Amniotic epithelial cell (primary cell): ENCODE measurements around the gene TLCD5.

ENCODE experiments used
- DNase-seq: peaks from one replicate; pipeline ENCODE4 v3.0.0-alpha.2; 2010; ENCODE audit warnings: low read depth

The TLCD5 gene

DNA sequence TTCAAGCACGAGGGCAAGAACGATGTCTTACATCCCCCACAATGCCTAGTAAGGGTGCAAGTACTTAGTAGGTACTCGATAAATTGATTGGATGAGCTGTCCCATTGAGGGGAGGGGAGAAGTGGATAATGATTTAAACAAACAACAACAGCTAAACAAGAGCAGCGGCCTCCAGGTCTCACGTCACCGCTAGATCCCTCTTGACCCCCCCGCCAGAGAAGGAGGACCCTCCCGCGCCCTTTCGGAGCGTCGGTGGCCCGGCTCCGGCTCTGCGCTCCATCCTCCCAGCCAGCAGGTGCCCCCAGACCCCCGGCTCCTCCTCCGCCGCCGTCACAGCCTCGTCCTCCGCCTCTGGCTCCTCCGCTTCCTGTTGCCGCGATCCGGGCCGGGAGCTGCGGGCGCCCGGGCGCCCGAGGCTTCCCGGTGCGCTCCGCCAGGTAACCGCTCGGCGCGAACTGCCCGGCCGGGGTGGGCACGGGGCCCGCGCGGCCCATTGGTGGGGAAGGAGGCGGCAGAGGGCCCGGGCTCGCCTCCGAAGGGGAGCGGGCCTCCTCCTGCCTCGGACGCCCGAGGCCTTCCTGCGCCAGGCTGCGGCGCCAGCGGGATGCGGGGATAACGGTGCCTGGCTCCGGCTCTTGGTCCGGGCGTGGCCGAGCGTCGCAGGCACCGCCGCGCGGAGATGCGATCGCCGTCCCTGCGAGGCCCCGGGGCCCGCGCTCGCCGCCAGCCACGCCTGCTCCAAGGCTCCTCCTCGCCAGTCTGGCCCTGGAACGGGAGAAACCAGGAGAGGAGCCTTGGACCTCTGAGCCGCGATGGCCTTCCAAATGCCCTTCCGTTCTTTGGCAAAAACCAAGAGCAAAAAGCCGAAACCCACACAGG, at the start of gene TLCD5:
TSS of gene TLCD5 (plus strand) at position 368 of the 879 bp plus-strand sequence. CDS start 2,143 bp downstream, outside the sequence.
- DNase-seq: peak; percentile 69

DNA sequence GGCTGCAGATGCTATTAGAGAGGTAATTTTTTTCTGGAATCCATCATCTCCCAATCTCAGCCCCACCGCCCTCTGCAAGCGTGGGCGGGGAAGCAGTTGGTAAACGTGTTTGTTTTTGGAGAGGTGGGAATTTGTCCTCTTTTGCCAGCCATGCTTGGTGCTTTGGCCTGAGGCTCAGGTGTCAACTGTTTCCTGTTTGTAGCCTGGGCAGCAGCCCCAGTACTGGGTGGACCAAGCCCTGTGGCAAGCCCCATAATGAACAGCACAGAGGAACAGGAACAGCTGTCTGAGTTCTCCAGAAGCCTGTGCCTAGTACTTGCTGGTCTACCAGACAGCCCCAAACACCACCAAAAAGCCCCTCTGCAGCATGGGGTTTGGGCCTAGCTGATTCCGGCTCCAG, 45.6 kb upstream of the TLCD5 start:
- DNase-seq: no peak

DNA sequence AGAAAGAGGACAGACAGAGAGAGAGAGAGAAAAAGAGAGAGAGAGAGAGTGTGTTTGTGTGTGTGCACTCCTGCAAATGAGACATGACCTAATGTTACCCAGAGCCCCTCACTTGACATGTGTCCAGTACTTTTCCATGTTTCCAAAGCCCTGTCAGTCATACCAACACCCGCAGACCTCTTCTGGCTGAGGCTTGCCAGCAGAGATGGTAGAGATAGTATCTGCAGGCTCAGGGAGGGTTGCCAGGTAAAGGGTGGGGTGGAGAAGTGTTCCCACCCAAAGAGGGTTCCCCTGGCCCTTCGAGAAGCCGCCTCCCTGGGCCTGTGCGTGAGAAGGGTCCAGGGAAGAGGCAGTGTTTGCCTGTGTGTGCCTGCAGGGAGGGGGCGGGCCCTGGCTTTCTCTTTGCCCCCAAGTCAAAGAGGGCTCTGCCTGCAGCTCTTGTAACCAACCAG, 44.5 kb upstream of the TLCD5 start:
- peak; percentile 12 for DNase-seq

DNA sequence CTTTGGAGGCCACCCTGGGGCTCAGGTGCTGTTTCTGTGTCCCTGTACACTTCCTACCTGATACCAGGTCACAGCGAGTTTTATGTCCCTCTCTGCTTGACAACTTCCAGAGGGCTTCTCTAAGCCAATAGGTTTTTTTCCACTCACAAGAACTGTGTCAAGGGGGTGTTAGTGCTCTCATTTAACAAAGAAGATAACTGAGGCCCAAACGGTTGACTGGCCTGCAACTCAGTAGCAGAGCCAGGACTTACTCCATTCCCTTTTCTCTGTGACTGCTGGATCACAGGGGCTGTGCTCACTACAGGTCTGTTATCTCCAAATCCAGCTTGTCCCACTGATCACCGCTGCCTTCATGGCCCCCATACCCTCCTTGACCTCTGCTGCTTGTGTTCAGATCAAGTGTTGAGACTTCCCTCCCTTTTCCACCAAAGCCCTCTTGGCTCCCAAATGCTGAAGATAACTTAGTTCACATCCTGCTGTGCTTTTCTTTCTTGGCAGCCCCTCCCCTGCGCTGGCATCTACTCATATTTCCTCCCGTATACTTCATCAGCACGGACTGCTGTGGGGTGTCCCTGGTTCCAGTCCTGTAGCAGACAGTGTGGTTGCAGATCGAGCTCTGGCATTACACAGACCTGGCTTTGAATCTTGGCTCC, 43.8 kb upstream of the TLCD5 start:
- no peak for DNase-seq

DNA sequence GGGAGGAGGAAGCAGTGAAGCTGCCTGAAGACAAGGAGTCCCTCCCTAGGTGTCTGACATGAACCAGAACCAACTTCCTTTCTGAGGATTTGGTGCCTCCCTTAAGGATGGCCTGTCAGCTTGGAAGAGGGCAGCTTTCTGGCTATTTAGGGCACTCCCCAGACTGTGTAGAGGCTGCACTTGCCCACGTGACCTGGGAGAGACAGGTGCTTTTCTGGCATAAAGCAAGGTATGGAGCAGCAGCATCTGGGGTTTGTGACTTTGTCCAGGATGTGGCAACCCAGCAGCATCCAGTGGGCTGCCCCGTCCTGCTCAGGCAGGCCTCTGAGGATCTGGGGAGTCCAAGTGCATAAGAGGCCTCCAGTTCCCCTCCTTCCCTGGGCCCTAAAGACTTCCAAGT, 42.0 kb upstream of the TLCD5 start:
- no peak for DNase-seq

DNA sequence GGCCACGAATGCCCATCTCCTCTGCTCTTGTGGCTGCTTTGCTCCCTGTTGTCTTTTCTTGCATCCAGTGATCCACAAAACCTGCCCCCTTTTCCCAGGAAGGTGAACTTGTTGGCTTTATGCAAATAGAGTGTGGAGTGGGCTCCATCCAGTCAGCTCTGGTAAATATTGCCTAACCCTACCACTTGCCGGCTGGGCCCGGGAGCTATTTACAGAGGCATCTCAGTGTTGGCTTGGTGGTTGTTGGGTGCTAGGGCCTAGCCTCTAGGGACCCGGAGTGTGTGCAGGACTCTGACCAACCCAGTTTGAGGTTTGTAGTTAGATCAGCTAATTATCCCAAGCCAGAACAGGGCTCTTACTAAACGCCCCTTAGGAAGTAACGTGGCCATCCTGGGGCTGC, 40.8 kb upstream of the TLCD5 start:
- no peak for DNase-seq

DNA sequence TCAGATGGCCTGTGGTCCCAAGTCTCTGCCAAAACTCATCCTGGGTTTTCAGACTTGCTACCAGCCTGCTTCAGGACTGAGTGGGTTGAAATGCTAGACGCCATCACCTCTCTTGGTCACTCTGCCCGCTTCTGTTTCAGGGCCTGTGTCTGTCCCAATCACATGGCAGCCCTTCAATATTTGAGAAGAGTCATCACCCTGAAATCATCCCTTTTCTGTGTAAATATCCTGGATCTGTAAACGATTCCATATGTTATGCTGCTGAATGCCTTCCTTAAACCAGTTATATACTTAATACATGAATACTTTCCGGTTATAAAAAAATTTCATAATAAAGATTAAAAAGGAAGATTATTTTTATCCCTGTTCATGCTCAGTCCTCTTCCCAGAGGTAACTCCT, 39.8 kb upstream of the TLCD5 start:
- DNase-seq: no peak

DNA sequence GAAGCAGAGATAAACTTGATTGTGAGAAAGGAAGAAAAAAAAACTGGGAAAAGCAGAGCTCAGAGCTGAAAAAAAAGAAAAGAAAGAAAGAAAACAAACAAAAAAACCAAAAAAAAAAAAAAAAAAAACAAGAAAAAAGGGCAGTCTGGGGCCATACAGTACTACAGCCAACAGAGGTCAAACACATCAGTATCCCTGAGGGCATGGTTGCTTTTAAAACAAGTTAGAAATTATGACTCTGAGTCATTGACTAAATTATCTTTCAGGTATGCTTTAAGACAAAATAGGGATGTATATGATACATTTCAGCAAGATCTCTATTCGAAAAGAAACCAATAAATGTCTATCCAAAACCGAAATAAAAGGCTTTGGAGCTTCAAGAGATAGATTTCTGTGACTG, 37.1 kb upstream of the TLCD5 start:
- DNase-seq: no peak

DNA sequence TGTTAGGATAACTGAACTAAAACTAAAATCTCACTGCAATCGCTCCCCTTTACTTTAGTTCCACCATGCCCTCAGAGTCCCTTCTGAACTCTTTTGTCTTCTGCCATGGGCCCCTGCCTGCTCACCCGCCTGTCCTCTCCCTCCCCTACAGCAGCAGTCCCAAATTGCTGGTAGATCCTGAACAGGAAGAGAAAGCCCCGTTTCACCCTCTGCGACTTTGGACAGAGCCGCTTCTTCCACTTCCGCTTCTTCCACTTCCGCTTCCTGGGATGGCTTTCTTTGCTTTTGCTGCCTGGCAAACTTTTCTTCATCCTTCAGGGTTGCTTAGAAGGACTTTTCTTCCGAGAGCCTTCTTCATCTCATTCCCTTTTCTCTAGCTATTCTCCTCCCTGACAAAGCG, 35.7 kb upstream of the TLCD5 start:
- DNase-seq: no peak

DNA sequence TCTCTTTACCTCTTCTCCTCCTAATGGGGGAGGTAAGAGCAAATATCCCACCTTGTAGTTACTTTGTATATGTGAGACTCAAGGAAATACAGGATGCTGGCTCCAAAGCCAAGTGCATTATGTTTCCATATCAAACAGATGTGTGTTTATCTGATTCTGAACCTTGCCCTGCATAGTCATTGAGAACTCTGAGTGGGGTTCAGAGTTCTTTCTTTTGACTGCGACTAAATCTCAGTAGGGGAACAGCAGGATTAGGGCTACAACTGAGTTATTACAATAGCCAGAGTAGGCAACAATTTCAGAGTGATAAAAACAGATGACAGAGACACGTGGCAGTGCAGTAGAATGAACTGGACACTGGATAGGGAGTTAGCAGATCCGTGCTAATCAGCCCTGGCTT, 34.1 kb upstream of the TLCD5 start:
- DNase-seq: no peak

DNA sequence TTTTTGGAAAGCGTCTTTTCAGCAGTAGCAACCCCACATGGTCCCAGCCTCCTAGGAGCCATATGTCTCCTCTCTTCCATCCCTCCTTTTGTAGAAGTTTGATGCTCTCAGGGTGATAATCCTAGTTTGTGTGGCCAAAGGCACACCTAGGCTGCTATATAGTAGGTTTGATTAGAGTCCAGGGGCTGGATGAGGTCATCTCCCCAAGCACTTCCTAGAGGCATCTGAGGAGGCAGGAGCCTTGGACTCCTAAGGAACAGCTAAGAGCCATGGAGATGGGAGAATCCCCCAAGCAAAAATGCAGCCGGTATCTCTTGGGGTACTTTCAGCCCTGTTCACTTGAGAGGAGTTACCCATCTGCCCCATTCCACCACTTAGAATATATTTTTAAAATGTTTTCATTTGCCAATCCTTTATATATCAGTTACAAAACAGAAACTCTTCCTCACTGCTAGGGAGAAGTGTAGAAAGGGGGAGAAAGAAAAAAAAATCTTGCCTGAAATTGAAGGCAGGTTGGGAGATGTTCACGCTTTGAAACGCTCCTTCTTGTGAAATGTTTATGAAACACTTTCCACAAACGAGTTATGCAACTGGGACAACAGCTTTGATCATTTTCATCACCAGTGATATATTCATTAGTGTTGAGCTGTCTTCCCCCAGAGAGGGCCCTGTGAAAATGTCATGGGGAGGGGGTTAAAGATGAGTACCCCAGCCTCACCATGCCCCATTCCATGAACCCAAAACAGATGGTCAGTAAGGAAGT, 31.9 kb upstream of the TLCD5 start:
- peak; percentile 30 for DNase-seq

DNA sequence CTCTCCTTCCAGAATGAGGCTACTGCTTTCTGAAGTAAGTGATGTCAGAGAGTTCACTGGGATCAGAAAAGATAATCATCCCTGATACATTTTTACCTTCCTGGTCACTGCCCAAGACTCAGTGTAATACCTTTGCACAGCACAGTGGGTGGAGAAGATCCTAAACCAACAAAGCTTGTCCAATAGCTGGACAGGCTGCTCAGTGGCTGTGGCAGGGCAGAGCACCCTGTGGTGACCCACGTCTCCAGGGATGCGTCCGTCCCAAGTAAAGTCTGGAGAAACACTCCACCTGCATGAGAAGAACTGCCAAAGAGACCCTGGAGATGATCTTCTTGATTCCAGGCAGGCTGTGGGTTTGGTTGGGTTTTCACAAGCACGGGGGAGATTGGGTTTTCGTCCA, 31.0 kb upstream of the TLCD5 start:
- no peak for DNase-seq

DNA sequence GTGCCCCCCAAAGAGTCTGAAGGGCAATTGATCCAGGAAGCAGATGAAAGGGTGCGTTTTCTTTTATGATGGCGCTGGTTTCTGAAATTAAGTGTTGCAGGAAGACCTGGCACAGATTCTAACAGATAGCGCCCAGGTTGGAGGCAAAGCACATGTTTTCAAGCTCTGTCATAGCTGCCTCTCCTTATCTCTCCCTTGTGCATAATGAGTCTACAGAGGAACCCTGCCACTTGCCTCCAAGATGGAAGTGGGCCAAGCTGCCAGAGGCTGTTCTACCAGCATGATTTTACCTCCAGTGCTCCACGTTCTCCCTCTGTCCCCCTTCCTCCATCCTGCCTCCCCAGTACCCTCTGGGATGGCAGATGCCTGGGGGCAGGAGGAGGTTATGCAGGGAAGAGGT, 30.0 kb upstream of the TLCD5 start:
- peak; percentile 77 for DNase-seq

DNA sequence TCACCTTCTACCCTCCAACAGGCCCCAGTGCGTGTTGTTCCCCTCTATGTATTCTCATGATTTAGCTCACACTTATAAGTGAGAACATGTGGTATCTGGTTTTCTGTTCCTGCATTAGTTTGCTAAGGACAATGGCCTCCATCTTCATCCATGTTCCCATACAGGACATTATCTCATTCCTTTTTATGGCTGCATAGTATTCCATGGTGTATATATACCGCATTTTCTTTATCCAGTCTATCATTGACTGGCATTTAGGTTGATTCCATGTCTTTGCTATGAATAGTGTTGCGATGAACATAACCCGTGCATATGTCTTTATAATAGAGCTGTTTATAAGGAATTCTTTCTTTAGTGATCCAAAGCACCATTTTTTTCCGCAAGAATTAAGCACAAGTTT, 28.5 kb upstream of the TLCD5 start:
- no peak for DNase-seq

DNA sequence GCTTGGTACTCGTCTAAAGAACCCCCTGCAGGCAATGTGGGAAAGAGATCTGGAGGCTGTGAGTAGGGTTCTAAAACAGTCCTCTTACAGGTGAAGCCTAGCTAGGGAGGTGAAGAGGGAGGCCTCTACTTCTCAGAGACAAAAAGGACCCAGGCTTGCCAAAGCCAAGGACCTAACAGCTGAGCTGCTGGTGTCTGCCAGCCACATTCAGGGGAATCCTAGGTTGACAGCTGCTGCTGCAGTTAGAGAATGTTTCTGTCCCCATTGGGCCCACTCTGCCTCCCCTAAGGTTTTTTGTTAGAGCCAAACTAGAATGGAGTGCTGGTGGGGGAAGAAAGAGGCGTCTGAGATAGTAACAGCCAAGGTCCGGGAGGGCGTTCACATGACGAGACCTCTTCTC, 26.6 kb upstream of the TLCD5 start:
- no peak for DNase-seq

DNA sequence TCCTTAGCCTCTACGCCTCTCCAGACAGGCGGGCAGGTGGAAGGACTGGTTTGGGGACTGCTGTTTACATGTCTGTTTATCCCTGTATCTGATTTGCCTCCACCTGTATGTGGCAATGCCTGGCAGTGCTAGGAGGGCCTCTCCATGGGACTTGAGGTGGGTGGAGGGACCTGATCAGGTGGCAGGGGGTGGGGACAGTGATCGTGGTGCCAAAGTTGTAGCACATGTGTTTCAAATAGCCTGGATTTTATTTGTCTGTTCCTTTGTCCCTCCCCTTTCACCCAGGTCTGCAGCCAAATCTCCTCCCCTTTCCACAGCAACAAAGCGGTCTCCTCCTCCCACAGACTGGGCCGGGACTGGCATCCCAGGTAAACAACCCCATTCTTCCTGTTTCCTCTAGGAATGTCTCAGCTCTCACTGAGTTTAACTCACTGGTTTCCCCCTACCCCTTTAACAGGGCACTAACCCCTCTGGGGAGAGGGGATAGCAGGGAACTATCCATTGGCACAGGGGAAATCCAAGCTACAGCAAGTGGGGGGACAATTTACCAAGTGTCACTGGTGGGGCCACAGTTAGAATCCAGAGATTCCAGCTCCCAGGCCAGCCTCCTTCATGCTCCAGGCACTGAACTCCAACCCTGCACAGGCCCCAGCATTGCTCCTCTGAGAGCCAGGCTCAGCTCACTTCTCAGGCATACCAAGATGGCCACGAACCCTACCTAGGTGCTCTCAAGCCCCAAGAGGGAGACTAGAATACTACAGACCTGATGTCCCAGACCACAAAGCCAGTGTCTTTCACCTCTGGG, 22.9 kb upstream of the TLCD5 start:
- no peak for DNase-seq

DNA sequence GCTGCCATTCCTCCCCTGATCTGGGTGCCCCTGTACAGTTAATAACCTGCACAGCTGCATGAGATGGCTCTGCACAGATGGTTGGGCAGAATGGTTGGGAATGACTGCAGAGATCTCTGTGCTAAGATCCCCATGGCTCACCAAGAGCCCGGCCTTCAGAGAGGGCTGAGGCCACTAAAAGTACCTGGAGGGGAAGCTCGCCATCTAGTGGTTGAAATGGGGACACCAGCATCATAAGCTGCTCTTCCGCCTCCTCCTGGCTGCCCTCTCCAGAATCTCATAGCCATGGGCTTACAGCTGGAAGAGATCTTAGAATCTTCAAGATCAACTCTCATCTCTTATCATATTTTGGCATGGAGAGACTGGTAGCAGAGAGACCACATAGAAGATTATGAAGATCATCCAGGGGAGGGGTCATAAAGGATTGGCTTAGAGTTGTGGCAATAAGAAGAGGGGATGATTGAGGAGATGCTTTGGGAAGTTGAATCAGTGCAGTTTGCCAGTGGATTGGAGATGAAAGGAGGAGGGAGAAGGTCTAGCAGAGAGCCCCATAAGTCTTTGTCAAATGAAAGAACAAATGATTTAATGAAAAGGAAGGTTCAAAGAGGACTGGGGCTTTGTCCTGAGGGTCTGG, 22.0 kb upstream of the TLCD5 start:
- DNase-seq: peak; percentile 70

DNA sequence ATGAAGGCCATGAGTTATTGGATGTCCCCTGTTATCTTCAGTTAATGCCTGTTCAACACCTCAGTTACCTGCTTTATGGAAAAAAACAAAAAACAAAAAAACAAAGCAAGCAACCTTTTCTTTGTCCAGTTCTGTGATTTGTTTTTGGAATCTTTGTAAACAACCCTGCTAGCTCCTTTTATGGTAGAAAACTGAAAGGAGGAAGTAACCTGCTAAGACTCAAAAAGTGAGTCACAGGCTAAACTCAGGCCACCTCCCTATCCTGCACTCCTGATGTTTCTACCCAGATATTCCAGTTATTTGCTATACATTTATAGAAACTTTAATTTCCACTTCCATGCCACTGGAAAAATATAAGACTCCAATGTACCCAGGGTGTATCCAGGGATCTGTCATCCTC, 20.6 kb upstream of the TLCD5 start:
- DNase-seq: peak; percentile 63

DNA sequence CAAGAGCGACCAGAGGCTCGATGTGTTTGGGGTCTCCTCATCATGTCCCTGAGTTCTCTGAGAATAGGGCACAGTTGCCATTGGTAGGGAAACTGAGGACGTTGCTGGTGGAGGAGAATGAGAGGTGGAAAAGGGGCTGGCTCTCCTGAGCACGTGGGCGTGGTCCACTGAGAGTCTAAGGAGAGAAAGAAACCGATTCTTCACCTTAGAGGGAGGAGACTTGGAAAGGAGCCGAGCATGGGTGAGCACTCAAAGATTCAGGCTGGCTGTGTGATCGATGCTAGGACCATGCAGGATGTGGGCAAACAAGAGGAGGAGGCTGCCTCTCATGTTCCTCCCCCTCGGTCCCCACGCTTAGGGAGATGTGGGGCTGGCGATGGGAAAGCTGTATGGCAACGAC, 19.8 kb upstream of the TLCD5 start:
- DNase-seq: no peak

DNA sequence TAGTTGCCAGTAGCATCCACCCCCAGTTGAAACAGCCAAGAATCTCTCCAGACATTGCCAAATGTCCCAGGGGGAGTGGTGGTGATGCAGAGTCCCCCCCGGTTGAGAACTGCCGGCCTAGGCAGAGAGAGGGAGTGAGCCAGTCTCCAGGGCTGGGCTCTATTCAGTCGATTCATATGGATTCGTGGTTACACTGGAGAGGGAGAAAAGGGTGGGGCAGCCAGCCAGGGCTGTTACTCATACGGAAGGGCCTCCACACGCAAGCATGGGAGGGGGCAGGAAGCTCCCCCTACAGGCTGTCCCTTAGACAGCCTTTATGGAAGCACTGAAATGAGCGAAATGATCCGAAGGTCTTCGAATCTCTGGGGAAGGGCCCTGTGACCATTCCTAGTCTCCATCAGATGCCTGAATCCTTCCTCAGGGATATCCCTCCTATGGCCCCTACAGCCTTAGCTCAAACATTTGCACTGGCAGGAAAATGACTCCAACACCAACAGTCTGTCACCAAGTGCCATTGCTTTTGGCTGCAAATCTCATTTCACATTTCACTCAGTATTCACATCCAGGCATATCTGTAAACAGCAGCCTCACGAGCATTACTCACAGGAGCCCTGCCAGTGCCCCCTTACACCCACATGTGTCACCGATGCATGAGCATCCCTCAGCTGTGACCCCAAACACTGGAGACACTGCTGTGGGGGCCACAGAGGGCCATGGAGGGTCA, 18.4 kb upstream of the TLCD5 start:
- DNase-seq: peak; percentile 74

DNA sequence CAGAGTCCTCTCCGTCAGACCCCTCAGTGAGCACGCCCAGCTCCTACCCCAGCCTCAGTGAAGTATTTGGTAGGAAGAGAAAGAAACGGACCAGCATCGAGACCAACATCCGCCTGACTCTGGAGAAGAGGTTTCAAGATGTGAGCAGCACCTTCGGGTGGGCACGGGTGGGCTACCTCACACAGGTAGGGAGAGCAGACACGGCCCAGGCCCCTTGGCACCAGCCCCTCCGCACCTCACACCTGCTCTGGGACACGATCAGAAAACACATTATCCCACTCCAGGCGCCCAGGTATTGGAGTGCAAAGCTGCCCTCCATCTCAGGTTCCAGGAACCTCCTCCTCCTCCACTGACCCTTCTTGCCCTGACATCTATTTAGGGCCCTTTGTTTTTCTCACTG, 17.6 kb upstream of the TLCD5 start:
- DNase-seq: no peak
